ENCODE measurements around the gene EHBP1L1.
"Not testable (repeated sequence)": the region's sequence is repeated elsewhere in the genome, so short reads cannot be mapped to it uniquely, and the experiment has no call there.

EHBP1L1 gene

DNA sequence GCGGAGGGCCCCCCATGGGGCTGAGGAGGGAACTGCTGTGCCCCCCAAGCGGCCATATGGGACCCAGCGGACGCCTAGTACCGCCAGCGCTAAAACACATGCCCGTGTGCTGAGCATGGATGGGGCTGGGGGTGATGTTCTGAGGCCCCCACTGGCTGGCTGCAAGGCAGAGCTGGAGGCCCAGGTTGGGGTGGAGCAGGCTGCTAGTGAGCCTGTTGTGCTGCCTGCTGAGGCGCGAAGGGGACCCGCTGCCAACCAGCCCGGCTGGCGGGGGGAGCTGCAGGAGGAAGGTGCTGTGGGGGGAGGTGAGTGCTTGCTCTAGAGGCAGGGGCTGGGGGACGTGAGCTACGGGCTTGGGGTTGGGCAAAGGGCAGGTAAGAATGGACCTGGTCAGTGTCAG lies 42.9 kb downstream of the EHBP1L1 start:
- no peak for DNase-seq

- DNase-seq = no peak
Observed at GRCh38 chr11:65619281-65619928, 43.6 kb downstream of the EHBP1L1 start.

- DNase-seq = no peak
Observed at GRCh38 chr11:65620666-65621065, 44.8 kb downstream of the EHBP1L1 start.

DNA sequence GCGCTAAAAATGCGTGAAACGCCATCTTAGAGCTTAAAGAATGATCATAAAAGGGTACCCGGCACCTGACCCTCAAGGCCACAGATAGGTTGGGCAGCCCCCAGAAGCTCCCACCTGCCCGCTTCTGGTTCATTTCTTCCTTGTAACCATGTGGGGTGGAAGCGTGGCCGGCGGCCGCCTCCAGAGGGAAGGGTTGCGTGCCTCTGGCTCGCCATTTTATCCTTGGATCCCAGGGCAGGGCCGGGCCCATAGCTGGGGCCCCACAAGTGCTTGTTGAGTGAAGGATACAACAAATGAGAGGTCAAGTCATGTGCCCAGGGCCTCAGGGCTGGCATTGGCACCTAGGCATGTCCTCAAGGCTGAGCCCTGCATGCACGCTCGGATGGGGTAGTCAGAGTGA lies 45.6 kb downstream of the EHBP1L1 start:
- no peak for DNase-seq

GRCh38 chr11:65622011-65622410 lies 46.2 kb downstream of the EHBP1L1 start:
- no peak for DNase-seq

DNA sequence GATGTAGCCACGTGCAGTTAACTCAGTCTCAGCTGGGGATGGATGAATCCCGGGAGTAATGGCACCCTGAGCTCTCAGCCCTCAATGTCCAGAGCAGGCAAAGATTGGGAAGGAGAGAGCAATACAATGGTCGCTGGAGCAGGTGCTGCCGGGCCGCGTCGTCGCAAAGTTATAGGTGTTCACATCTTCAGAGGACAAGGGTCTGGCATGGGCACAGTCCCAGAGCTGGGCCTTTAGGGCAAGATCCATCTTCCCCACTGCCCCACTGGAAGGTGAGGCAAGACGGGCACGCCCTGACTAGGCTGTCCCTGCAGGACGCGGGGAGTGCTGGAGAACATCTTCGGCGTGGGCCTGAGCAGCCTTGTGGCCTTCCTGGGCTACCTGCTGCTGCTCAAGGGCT lies 47.3 kb downstream of the EHBP1L1 start:
- no peak for DNase-seq

GRCh38 chr11:65623852-65624616 lies 48.2 kb downstream of the EHBP1L1 start:
- DNase-seq = no peak

DNA sequence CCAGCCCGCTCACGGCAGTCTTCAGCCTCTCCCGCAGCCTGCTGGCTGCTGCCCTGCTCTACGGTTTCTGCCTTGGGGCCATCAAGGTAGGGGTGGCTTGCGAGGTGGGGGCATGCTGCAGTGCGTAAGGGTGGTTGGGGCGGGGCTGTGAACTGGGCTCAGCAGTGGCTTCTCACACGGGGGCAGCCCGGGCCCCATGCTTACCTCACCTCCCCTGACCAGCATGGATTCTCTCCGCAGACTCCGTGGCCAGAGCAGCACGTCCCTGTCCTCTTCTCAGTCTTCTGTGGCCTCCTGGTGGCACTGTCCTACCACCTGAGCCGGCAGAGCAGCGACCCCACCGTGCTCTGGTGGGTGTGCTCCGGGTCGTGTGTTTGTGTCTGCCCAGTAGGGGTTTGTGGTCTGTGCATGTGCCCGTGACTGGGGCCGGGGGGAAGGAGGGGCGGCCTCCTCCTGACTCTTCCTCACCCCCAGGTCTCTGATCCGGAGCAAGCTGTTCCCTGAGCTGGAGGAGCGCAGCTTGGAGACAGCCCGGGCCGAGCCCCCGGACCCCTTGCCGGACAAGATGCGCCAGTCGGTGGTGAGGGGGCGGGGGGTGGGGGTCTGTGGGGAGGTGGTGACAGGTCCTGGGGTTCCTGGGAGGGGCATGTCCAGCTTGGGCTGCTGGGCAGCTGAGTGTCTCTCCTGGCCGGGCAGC lies 49.2 kb downstream of the EHBP1L1 start:
- no peak for DNase-seq

GRCh38 chr11:65625628-65626342 lies 49.9 kb downstream of the EHBP1L1 start:
- DNase-seq = peak; percentile 58

DNA sequence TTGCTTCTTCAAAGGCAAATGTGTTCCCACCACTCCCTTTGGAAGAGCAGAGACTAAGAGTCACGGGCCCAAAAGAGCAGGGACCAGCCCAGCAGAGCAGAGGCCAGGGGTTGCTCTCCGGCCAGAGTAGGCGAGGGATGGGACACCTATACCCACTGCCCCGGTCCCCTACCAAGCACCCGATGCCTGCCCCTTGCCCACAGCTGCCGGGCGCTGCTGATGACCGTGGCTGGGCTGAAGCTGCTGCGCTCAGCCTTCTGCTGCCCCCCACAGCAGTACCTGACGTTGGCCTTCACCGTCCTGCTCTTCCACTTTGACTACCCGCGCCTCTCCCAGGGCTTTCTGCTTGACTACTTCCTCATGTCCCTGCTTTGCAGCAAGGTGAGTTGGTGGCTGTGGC lies 51.3 kb downstream of the EHBP1L1 start:
- no peak for DNase-seq

GRCh38 chr11:65629579-65629978 lies 53.7 kb downstream of the EHBP1L1 start:
- DNase-seq = no peak

DNA sequence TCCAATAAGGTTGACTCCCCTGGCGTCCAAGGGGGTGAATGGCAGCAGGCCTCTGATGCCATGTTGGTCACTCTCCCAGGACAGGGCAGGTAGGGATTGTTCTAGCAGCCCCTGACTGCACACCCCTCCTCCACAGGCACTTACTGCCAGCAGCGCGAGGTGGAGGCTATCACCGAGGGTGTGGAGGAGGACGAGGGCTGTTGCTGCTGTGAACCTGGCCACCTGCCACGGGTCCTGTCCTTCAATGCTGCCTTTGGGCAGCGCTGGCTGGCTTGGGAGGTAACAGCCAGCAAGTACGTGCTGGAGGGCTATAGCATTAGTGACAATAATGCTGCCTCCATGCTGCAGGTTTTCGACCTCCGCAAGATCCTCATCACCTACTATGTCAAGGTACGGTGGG lies 54.4 kb downstream of the EHBP1L1 start:
- DNase-seq = no peak

- DNase-seq = no peak
Observed at GRCh38 chr11:65633390-65634108, 57.7 kb downstream of the EHBP1L1 start.

GRCh38 chr11:65634109-65634436 lies 58.2 kb downstream of the EHBP1L1 start:
- DNase-seq = no peak

DNA sequence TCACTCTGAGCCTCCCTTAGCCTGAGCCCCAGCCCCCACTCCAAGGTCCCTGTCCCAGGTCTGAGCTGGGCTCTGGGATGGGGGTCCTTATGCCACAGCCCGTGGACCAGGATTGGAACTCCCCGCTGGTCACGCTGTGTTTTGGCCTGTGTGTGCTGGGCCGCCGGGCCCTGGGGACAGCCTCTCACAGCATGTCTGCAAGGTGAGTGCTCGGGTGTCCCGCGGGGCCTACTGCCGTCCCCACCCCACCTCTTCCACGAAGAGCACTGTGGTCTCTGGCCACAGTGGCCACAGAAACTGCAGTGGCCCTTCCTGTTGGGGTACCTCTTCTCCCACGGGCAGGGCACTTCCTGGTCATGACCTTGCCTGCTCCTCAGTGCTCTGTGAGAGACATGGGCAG lies 58.6 kb downstream of the EHBP1L1 start:
- no peak for DNase-seq

DNA sequence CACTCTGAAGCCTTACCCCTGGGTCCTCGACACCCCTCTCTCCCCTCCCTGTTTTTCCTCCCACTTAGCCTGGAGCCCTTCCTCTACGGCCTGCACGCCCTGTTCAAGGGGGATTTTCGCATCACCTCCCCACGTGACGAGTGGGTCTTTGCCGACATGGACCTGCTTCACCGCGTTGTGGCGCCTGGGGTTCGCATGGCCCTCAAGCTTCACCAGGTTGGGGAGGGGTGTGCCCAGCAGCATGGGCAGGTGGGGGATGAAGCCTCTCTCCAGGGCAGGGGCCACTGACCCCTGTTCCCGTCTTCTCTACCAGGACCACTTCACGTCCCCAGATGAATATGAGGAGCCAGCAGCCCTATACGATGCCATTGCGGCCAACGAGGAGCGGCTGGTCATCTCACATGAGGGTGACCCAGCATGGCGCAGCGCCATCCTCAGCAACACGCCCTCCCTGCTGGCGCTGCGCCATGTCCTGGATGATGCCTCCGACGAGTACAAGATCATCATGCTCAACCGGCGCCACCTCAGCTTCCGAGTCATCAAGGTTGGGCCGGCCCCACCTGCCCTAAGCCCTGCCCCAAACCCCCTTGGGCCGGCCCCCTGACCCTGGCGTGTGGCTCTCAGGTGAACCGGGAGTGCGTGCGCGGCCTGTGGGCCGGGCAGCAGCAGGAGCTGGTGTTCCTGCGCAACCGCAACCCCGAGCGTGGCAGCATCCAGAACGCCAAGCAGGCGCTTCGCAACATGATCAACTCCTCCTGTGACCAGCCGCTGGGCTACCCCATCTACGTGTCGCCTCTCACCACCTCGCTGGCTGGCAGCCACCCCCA lies 59.3 kb downstream of the EHBP1L1 start:
- DNase-seq = no peak

GRCh38 chr11:65636108-65637031 lies 60.5 kb downstream of the EHBP1L1 start:
- DNase-seq = no peak

GRCh38 chr11:65637032-65637557 lies 61.2 kb downstream of the EHBP1L1 start:
- no peak for DNase-seq

- peak; percentile 81 for DNase-seq
Observed at GRCh38 chr11:65637794-65638419, 62.1 kb downstream of the EHBP1L1 start, which contains the start of gene SIPA1. TSS of gene SIPA1 (plus strand) at chr11:65638101. CDS start at chr11:65640922, 2,821 bp downstream.

DNA sequence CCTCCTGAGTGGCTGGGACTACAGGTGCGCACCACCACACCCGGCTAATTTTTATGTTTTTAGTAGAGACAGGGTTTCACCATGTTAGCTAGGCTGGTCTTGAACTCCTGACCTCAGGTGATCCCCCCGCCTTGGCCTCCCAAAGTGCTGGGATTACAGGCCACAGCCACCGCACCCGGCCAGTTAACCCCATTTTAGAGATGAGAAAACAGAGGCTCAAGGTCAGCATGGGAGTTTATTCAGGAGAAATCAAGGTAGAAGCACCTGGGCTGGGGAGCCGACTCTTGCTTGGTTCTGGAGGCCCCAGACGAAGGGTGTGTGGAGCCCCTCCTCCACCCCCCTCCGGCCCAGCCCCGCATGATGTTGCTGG lies 63.4 kb downstream of the EHBP1L1 start:
- not testable (repeated sequence) for DNase-seq

All from activated CD4-positive, alpha-beta T cell treated with anti-CD3 and anti-CD28 coated beads for 48 hours (primary cell).